ENCODE data around the gene PROX1. TPM values are rescaled to one million over a fixed set of nuclear protein-coding genes. Genes with fewer than 3 reads are reported as not detected.

Gene PROX1
- total RNA-seq, 1 donor from 2014 or later: 4.1 TPM

GRCh38 chr1:214022229-214022791, 34.5 kb downstream of the PROX1 start:
- no peak for DNase-seq (ENCODE audit: low spot score)

- no peak for DNase-seq (ENCODE audit: low spot score)
These were observed 35.1 kb downstream of the PROX1 start for GRCh38 chr1:214022810-214023425.

- DNase-seq (ENCODE audit: low spot score): no peak
These were observed 39.2 kb downstream of the PROX1 start for GRCh38 chr1:214026985-214027384.

- DNase-seq (ENCODE audit: low spot score): no peak
These were observed 39.7 kb downstream of the PROX1 start for GRCh38 chr1:214027498-214027897.

GRCh38 chr1:214028095-214028494, 40.3 kb downstream of the PROX1 start:
- DNase-seq (ENCODE audit: low spot score): no peak

- no peak for DNase-seq (ENCODE audit: low spot score)
These were observed 41.1 kb downstream of the PROX1 start for GRCh38 chr1:214028649-214029406.

GRCh38 chr1:214029796-214030195, 42.0 kb downstream of the PROX1 start:
- no peak for DNase-seq (ENCODE audit: low spot score)

- DNase-seq (ENCODE audit: low spot score): no peak
These were observed 43.5 kb downstream of the PROX1 start for GRCh38 chr1:214031267-214031650.

- no peak for DNase-seq (ENCODE audit: low spot score)
These were observed 49.7 kb downstream of the PROX1 start for GRCh38 chr1:214037468-214037867.

- DNase-seq (ENCODE audit: low spot score): no peak
These were observed 51.7 kb downstream of the PROX1 start for GRCh38 chr1:214039394-214040018.

GRCh38 chr1:214043167-214043566, 55.4 kb downstream of the PROX1 start:
- DNase-seq (ENCODE audit: low spot score): no peak

- no peak for DNase-seq (ENCODE audit: low spot score)
These were observed 56.9 kb downstream of the PROX1 start for GRCh38 chr1:214044438-214045214.

- DNase-seq (ENCODE audit: low spot score): no peak
These were observed 63.0 kb downstream of the PROX1 start for GRCh38 chr1:214050513-214051401.

- no peak for DNase-seq (ENCODE audit: low spot score)
These were observed 64.0 kb downstream of the PROX1 start for GRCh38 chr1:214051786-214052185.

GRCh38 chr1:214058076-214058475, 70.3 kb downstream of the PROX1 start:
- no peak for DNase-seq (ENCODE audit: low spot score)

GRCh38 chr1:214066190-214066589, 78.4 kb downstream of the PROX1 start:
- DNase-seq (ENCODE audit: low spot score): no peak

GRCh38 chr1:214066936-214067335, 79.2 kb downstream of the PROX1 start:
- DNase-seq (ENCODE audit: low spot score): no peak

GRCh38 chr1:214067397-214067796, 79.6 kb downstream of the PROX1 start:
- DNase-seq (ENCODE audit: low spot score): no peak

- no peak for DNase-seq (ENCODE audit: low spot score)
These were observed 80.3 kb downstream of the PROX1 start for GRCh38 chr1:214067853-214068703.

Measured in mesenteric fat pad (tissue), 1 donor.